Endothelial cell of umbilical vein (primary cell): ENCODE data around the gene PDE1C. TPM values are rescaled to one million over a fixed set of nuclear protein-coding genes. Genes with fewer than 3 reads are reported as not detected.

Source experiments
- BruUV-seq: library from RNA; stranded (reverse); fragments of 400-500 nt; replicated peaks from 2 replicates; lab custom pipeline; 2021; lab: Mats Ljungman, UMichigan
- CTCF ChIA-PET: fragments of 300-600, 350-600 bp; sonication (Branson Sonifier 250); formaldehyde crosslinking; loops from one replicate; lab custom pipeline; 2021; ENCODE audit warnings: antibody characterized with exemption, inconsistent platforms; lab: Charles Lee
- POLR2A ChIA-PET: fragments of 300-600, 350-600 bp; sonication (Branson Sonifier 250); formaldehyde crosslinking; loops from one replicate; lab custom pipeline; 2021; ENCODE audit warnings: antibody characterized with exemption, inconsistent platforms; lab: Charles Lee
- DNase-seq: peaks from one replicate; pipeline ENCODE4 v3.0.0-alpha.2; 2011; ENCODE audit warnings: low read depth, low spot score
- FAIRE-seq: peaks from 2 replicates; lab custom pipeline; 2011; peaks lifted over from hg19 to GRCh38; lab: Jason Lieb, UNC
- H2AFZ ChIP-seq: 2 replicates; pipeline ENCODE4 v1.6.0; 2012; ENCODE audit warnings: low read depth, low read length, control low read depth, inconsistent platforms
- H3K27ac ChIP-seq: 2 replicates; pipeline ENCODE4 v1.5.1; 2011; ENCODE audit warnings: low read depth, mild to moderate bottlenecking, control low read depth, low read length, moderate library complexity; ENCODE audit not compliant: insufficient read depth
- H3K27me3 ChIP-seq, 2 experiments: 2 replicates each; pipeline versions ENCODE4 v1.6.0 to v1.6.1; 2011; ENCODE audit warnings: low read length in 2 of 2, mixed read lengths in 1 of 2; ENCODE audit not compliant: control insufficient read depth in 2 of 2, insufficient read depth in 2 of 2
- H3K36me3 ChIP-seq, 2 experiments: 2 replicates in 1 of 2; 3 replicates in 1 of 2; pipeline ENCODE4 v1.5.1; 2011; ENCODE audit warnings: low read length in 2 of 2, mild to moderate bottlenecking in 1 of 2, moderate library complexity in 1 of 2; ENCODE audit not compliant: control insufficient read depth in 2 of 2, insufficient read depth in 2 of 2; ENCODE audit errors: extremely low read depth in 1 of 2
- H3K4me1 ChIP-seq: 3 replicates; pipeline ENCODE4 v1.5.1; 2011; ENCODE audit warnings: mild to moderate bottlenecking, low read length; ENCODE audit not compliant: control insufficient read depth, insufficient read depth; ENCODE audit errors: extremely low read depth
- H3K4me2 ChIP-seq: 2 replicates; pipeline ENCODE4 v1.6.1; 2011; ENCODE audit warnings: low read length, control low read depth, mixed read lengths; ENCODE audit not compliant: insufficient read depth
- H3K4me3 ChIP-seq, 3 experiments: fragments of 200-600 bp in 1 of 3; sonication (generic), shearing (Covaris generic) in 1 of 3; replicated peaks in 1 of 3; 2 replicates each; pipeline ENCODE4 v1.5.1; 2011 to 2016; ENCODE audit warnings: control low read depth in 3 of 3, low read length in 3 of 3, mild to moderate bottlenecking in 2 of 3, inconsistent platforms in 1 of 3, low read depth in 1 of 3, moderate library complexity in 1 of 3; ENCODE audit not compliant: insufficient read depth in 1 of 3
- H3K79me2 ChIP-seq: 2 replicates; pipeline ENCODE4 v1.6.0; 2012; ENCODE audit warnings: low read length, inconsistent platforms; ENCODE audit not compliant: control insufficient read depth, insufficient read depth
- H3K9ac ChIP-seq: replicated peaks from 2 replicates; pipeline ENCODE3; 2011; ENCODE audit warnings: low read length, control low read depth; ENCODE audit not compliant: insufficient read depth; ENCODE audit errors: extremely low read depth
- H3K9me1 ChIP-seq: replicated peaks from 3 replicates; pipeline ENCODE4 v1.6.0; 2011; ENCODE audit warnings: mild to moderate bottlenecking, low read length; ENCODE audit not compliant: control insufficient read depth, insufficient read depth; ENCODE audit errors: extremely low read depth
- H3K9me3 ChIP-seq: replicated peaks from 2 replicates; pipeline ENCODE4 v1.5.1; 2012; ENCODE audit warnings: low read length, inconsistent platforms; ENCODE audit not compliant: control insufficient read depth, insufficient read depth
- H4K20me1 ChIP-seq: replicated peaks from 2 replicates; pipeline ENCODE3; 2011; ENCODE audit warnings: mild to moderate bottlenecking, low read length; ENCODE audit not compliant: control insufficient read depth, insufficient read depth; ENCODE audit errors: extremely low read depth
- EZH2 ChIP-seq: IDR thresholded peaks from 2 replicates; pipeline ENCODE4 v1.6.1; 2012; ENCODE audit warnings: borderline replicate concordance, low read depth, mild to moderate bottlenecking, moderate library complexity, low read length, inconsistent platforms; ENCODE audit not compliant: severe bottlenecking
- FOS ChIP-seq: IDR thresholded peaks from 2 replicates; pipeline ENCODE4 v1.6.1; 2011; ENCODE audit warnings: mild to moderate bottlenecking, low read length, moderate library complexity, borderline replicate concordance; ENCODE audit not compliant: insufficient read depth
- GATA2 ChIP-seq: IDR thresholded peaks from 2 replicates; pipeline ENCODE4 v1.7.0; 2011; ENCODE audit warnings: low read depth, mild to moderate bottlenecking, moderate library complexity, mixed read lengths, low read length; ENCODE audit not compliant: insufficient read length, insufficient read depth
- JUN ChIP-seq: IDR thresholded peaks from 2 replicates; pipeline ENCODE4 v1.6.1; 2011; ENCODE audit warnings: borderline replicate concordance, low read depth; ENCODE audit not compliant: insufficient read length, insufficient read depth
- MYC ChIP-seq: IDR thresholded peaks from one replicate; pipeline ENCODE4 v1.6.1; 2011; ENCODE audit warnings: mild to moderate bottlenecking, low read depth, low read length
- POLR2A ChIP-seq: IDR thresholded peaks from 2 replicates; pipeline ENCODE4 v1.6.1; 2012; ENCODE audit warnings: low read depth, mild to moderate bottlenecking, control low read depth, low read length
- POLR2AphosphoS5 ChIP-seq: IDR thresholded peaks from 2 replicates; pipeline ENCODE4 v1.6.1; 2012; ENCODE audit warnings: low read depth, mild to moderate bottlenecking, control low read depth, low read length, moderate library complexity; ENCODE audit not compliant: insufficient read depth
- dilution Hi-C: fragments of 300-500 bp; cut with MboI; formaldehyde crosslinking; loops from one replicate; pipeline ENCODE4 v1.15.0; 2019; ENCODE audit warnings: low sequenced_read_pairs; ENCODE audit not compliant: extremely low pct_ligation_motif_present
- intact Hi-C: fragments of 100-400 bp; cut with micrococcal nuclease; formaldehyde crosslinking; loops from one replicate; pipeline ENCODE4 v1.10.0; 2022
- polyA plus RNA-seq, 4 experiments: library from polyadenylated mRNA; depleted of rRNA in 3 of 4; stranded (reverse) in 3 of 4; unstranded in 1 of 4; fragments of >200 nt; gene quantifications; 2 replicates each; pipeline versions ENCODE4 v1.2.1 to v1.2.3, GENCODE V29; 2011 to 2012; ENCODE audit warnings: missing spikeins in 1 of 4
- total RNA-seq: library from RNA; stranded (reverse); gene quantifications from 2 replicates; pipeline ENCODE4 v1.2.3, GENCODE V29; 2021
- TF ChIP-seq, protein P1 (sequence below): IDR thresholded peaks from 2 replicates; pipeline ENCODE4 v1.6.1; 2011; ENCODE audit not compliant: insufficient read depth, insufficient read length
- TF ChIP-seq, protein P2 (sequence below), 2 donors: IDR thresholded peaks; 1 replicate in 1 of 2; 2 replicates in 1 of 2; pipeline ENCODE4 v1.5.1; 2011; ENCODE audit warnings: low read length in 2 of 2, mild to moderate bottlenecking in 2 of 2, moderate library complexity in 2 of 2, control low read depth in 1 of 2, inconsistent platforms in 1 of 2, low read depth in 1 of 2; ENCODE audit not compliant: insufficient read depth in 1 of 2; ENCODE audit errors: extremely low read depth in 1 of 2

The PDE1C gene
- total and polyA plus RNA-seq, 2 donors (not counting 3 experiments of a cell fraction or from before 2014, with no cell fraction given) = 0.90 to 3.1 TPM

DNA sequence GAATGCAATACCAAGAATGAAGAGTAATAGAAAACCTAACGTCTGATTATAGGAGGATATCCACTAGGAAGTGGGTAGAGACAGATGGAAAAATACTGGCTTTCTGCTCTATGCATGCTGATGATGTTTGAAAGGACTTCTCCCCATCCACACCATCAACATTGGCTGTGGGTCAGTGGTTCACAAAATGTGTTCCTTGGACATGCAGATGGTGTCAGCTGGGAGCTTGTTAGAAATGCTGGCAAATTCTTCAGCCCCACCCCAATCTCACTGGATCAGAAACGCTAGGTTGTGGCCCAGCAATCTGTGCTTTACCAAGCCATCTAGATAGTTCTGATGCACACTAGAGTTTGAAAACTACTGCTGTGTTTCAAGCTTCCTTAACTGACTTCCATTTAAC is 219.1 kb downstream of the PDE1C start:
- H2AFZ ChIP-seq = no peak overlapping the region
- ChIA-PET POLR2A (interaction anchor here (0.8 kb wide), 1 partner anchor 11 kb away, joined by 8 read pairs; no protein-coding TSS in a partner anchor), CTCF (no interaction called here)
- no peaks in the 10 kb centered on the region for H3K27me3 ChIP-seq
- no peak for TF ChIP-seq JUN
- TF ChIP-seq, protein P1, sequence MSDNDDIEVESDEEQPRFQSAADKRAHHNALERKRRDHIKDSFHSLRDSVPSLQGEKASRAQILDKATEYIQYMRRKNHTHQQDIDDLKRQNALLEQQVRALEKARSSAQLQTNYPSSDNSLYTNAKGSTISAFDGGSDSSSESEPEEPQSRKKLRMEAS = no peak
- TF ChIP-seq POLR2A = no peak
- no peak for TF ChIP-seq GATA2
- TF ChIP-seq, protein P2, sequence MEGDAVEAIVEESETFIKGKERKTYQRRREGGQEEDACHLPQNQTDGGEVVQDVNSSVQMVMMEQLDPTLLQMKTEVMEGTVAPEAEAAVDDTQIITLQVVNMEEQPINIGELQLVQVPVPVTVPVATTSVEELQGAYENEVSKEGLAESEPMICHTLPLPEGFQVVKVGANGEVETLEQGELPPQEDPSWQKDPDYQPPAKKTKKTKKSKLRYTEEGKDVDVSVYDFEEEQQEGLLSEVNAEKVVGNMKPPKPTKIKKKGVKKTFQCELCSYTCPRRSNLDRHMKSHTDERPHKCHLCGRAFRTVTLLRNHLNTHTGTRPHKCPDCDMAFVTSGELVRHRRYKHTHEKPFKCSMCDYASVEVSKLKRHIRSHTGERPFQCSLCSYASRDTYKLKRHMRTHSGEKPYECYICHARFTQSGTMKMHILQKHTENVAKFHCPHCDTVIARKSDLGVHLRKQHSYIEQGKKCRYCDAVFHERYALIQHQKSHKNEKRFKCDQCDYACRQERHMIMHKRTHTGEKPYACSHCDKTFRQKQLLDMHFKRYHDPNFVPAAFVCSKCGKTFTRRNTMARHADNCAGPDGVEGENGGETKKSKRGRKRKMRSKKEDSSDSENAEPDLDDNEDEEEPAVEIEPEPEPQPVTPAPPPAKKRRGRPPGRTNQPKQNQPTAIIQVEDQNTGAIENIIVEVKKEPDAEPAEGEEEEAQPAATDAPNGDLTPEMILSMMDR (IDR thresholded peaks at IDR 0.05; ENCODE audit: extremely low read depth in 1 of 2, insufficient read depth in 1 of 2, low read depth in 1 of 2, low read length in 2 of 2) = no peak
- intact Hi-C loops (no loop called here), dilution Hi-C loops (no loop called here)
- H3K4me1 ChIP-seq = peaks cover 8% of the 10 kb centered on the region
- BruUV-seq = no TSS peak
- no peaks in the 10 kb centered on the region for H4K20me1 ChIP-seq
- no peak overlapping the region for H3K9ac ChIP-seq
- H3K4me3 ChIP-seq = no peak overlapping the region
- no peaks in the 10 kb centered on the region for H3K9me1 ChIP-seq
- H3K9me3 ChIP-seq = no peaks in the 10 kb centered on the region
- H3K4me2 ChIP-seq = no peak overlapping the region
- no peak overlapping the region for H3K27ac ChIP-seq
- FAIRE-seq (no peak), DNase-seq (no peak)
- no peaks in the 10 kb centered on the region for H3K79me2 ChIP-seq
- H3K36me3 ChIP-seq = no peaks in the 10 kb centered on the region

DNA sequence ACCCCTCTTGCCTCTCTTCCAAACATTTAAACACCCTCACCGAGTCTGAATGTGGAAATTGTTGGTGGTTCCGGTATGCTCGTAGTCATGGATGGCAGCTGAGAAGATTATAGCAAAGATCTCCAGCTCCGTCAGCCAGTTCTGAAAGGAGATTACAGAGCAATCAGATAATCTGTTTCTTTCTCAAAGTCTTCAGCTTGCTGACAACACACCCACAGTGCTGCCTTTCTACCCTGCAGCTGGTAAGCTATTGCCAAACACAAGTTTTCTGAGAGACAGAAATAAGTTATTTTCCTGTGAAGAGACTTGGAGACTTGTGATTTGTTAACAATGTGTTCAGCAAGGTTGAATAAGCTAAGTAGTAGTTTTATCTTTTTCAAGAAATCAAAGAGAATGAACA is 219.6 kb downstream of the PDE1C start:
- ChIA-PET CTCF (interaction anchor here (1.6 kb wide), 1 partner anchor 314 kb away, joined by 3 read pairs; no protein-coding TSS in a partner anchor), POLR2A (interaction anchor here (0.8 kb wide), 1 partner anchor 10 kb away, joined by 8 read pairs; no protein-coding TSS in a partner anchor)
- DNase-seq = no peak

More for the DNA sequence above, 219.6 kb downstream of the PDE1C start:
- Histone ChIP-seq H2AFZ (peak overlapping the region; percentile 24), H3K4me3 (no peak overlapping the region), H3K27me3 (no peaks in the 10 kb centered on the region), H3K9me3 (no peaks in the 10 kb centered on the region), H3K4me1 (peaks cover 8% of the 10 kb centered on the region), H4K20me1 (no peaks in the 10 kb centered on the region), H3K9ac (no peak overlapping the region), H3K9me1 (no peaks in the 10 kb centered on the region), H3K79me2 (no peaks in the 10 kb centered on the region), H3K27ac (no peak overlapping the region), H3K36me3 (no peaks in the 10 kb centered on the region), H3K4me2 (peak overlapping the region; percentile 9)
- dilution Hi-C loops (no loop called here), intact Hi-C loops (loop anchor here (1.0 kb wide), 1 partner anchor 20 kb away; no protein-coding TSS in a partner anchor)
- no peak for FAIRE-seq
- TF ChIP-seq POLR2A (no peak), FOS (no peak), POLR2AphosphoS5 (no peak), MYC (no peak), GATA2 (no peak), EZH2 (no peak), JUN (no peak)
- TF ChIP-seq, protein P1 = no peak
- TF ChIP-seq, protein P2 (IDR thresholded peaks at IDR 0.05; ENCODE audit: extremely low read depth in 1 of 2, insufficient read depth in 1 of 2, low read depth in 1 of 2, low read length in 2 of 2) = no peak
- no TSS peak for BruUV-seq
